ENCODE results near the gene CAMK1D. TPM values are rescaled to one million over a fixed set of nuclear protein-coding genes. Genes with fewer than 3 reads are reported as not detected.

CAMK1D gene
- total RNA-seq, 1 experiment from 2014 or later = 6.0 TPM

GRCh38 chr10:12564173-12564572 is 214.8 kb downstream of the CAMK1D start:
- Histone ChIP-seq H3K4me3 (no peak overlapping the region), H2AFZ (no peak overlapping the region), H3K9me3 (ENCODE audit: insufficient read depth, low read depth) (no peaks in the 10 kb centered on the region), H3K4me2 (no peak overlapping the region), H3K79me2 (ENCODE audit: low read depth) (no peaks in the 10 kb centered on the region), H3K27me3 (ENCODE audit: insufficient read depth, low read depth) (no peaks in the 10 kb centered on the region), H3K27ac (no peak overlapping the region), H3K9me2 (ENCODE audit: insufficient read depth) (no peaks in the 10 kb centered on the region), H4K20me1 (ENCODE audit: insufficient read depth) (no peaks in the 10 kb centered on the region), H3K4me1 (replicated peaks; ENCODE audit: insufficient read depth) (no peaks in the 10 kb centered on the region), H3K36me3 (ENCODE audit: low read depth) (no peaks in the 10 kb centered on the region), H3F3A (ENCODE audit: insufficient read depth, low read depth) (no peaks in the 10 kb centered on the region)
- no peak for DNase-seq
- TF ChIP-seq EZH2 (IDR thresholded peaks at IDR 0.05; ENCODE audit: low read depth) (no peak), CTCF (conservative IDR thresholded peaks at IDR 0.05) (no peak)
- POLR2A ChIA-PET (ENCODE audit: unreplicated experiment) = no interaction called here
- no TSS peak for BruUV-seq (replicated peaks)
- intact Hi-C loops (cut with micrococcal nuclease; ENCODE audit: unreplicated experiment) = no loop called here
- CTCF ChIA-PET = interaction anchor here (0.7 to 0.8 kb wide), 2 partner anchors 93 to 250 kb away, joined by 3 to 6 read pairs; no protein-coding TSS in a partner anchor

- Histone ChIP-seq H3K9me2 (ENCODE audit: insufficient read depth) (no peaks in the 10 kb centered on the region), H3K36me3 (ENCODE audit: low read depth) (no peaks in the 10 kb centered on the region), H3K27ac (no peak overlapping the region), H3K4me1 (replicated peaks; ENCODE audit: insufficient read depth) (no peaks in the 10 kb centered on the region), H4K20me1 (ENCODE audit: insufficient read depth) (no peaks in the 10 kb centered on the region), H3F3A (ENCODE audit: insufficient read depth, low read depth) (no peaks in the 10 kb centered on the region), H2AFZ (no peak overlapping the region), H3K79me2 (ENCODE audit: low read depth) (no peaks in the 10 kb centered on the region), H3K4me3 (no peak overlapping the region), H3K4me2 (no peak overlapping the region), H3K27me3 (ENCODE audit: insufficient read depth, low read depth) (no peaks in the 10 kb centered on the region), H3K9me3 (ENCODE audit: insufficient read depth, low read depth) (no peaks in the 10 kb centered on the region)
- BruUV-seq (replicated peaks) = no TSS peak
- intact Hi-C loops (cut with micrococcal nuclease; ENCODE audit: unreplicated experiment) = no loop called here
- ChIA-PET POLR2A (ENCODE audit: unreplicated experiment) (no interaction called here), CTCF (no interaction called here)
- TF ChIP-seq EZH2 (IDR thresholded peaks at IDR 0.05; ENCODE audit: low read depth) (no peak), CTCF (conservative IDR thresholded peaks at IDR 0.05) (no peak)
- DNase-seq = no peak
These were observed 217.1 kb downstream of the CAMK1D start for GRCh38 chr10:12566161-12567115.

GRCh38 chr10:12568391-12569009 is 219.2 kb downstream of the CAMK1D start:
- ChIA-PET CTCF (no interaction called here), POLR2A (ENCODE audit: unreplicated experiment) (no interaction called here)
- no peak overlapping the region for H3K4me3 ChIP-seq
- H3K4me2 ChIP-seq = no peak overlapping the region
- BruUV-seq (replicated peaks) = no TSS peak
- intact Hi-C loops (cut with micrococcal nuclease; ENCODE audit: unreplicated experiment) = no loop called here
- no peaks in the 10 kb centered on the region for H3K9me2 ChIP-seq (ENCODE audit: insufficient read depth)
- TF ChIP-seq CTCF (conservative IDR thresholded peaks at IDR 0.05) = no peak
- no peak for TF ChIP-seq EZH2 (IDR thresholded peaks at IDR 0.05; ENCODE audit: low read depth)
- H3K36me3 ChIP-seq (ENCODE audit: low read depth) = no peaks in the 10 kb centered on the region
- no peak overlapping the region for H3K27ac ChIP-seq
- H3K4me1 ChIP-seq (replicated peaks; ENCODE audit: insufficient read depth) = no peaks in the 10 kb centered on the region
- H3K79me2 ChIP-seq (ENCODE audit: low read depth) = no peaks in the 10 kb centered on the region
- no peaks in the 10 kb centered on the region for H3F3A ChIP-seq (ENCODE audit: insufficient read depth, low read depth)
- H3K9me3 ChIP-seq (ENCODE audit: insufficient read depth, low read depth) = no peaks in the 10 kb centered on the region
- no peaks in the 10 kb centered on the region for H4K20me1 ChIP-seq (ENCODE audit: insufficient read depth)
- no peak for DNase-seq
- H3K27me3 ChIP-seq (ENCODE audit: insufficient read depth, low read depth) = no peaks in the 10 kb centered on the region
- no peak overlapping the region for H2AFZ ChIP-seq

Data from PC-9 (cell line).